GM12878 (cell line): Measurements from ENCODE around the gene YES1. TPM values are rescaled to one million over a fixed set of nuclear protein-coding genes. Genes with fewer than 3 reads are reported as not detected.

Experiments used
- HDAC6 ChIP-seq: fragments of 200-600 bp; sonication (generic); IDR thresholded peaks from one replicate; pipeline ENCODE4 v1.8.0; 2017; ENCODE audit warnings: antibody characterized with exemption; ENCODE audit not compliant: unreplicated experiment
- YBX1 ChIP-seq: fragments of 450-650 bp; IDR thresholded peaks from 2 replicates; pipeline ENCODE4 v1.6.1; 2016; ENCODE audit warnings: antibody characterized with exemption
- polyA plus RNA-seq, 11 experiments: library from polyadenylated mRNA; depleted of rRNA in 4 of 11; unstranded in 6 of 11; stranded (reverse) in 5 of 11; fragments of >200 nt; fragmentation: Nextera tagmentation in 4 of 11; fragmentation: Illumina TruSeq in 1 of 11; extraction: Ambion mirVana in 4 of 11; extraction: Trizol in 1 of 11; gene quantifications; 1 replicate in 1 of 11; 2 replicates in 10 of 11; pipeline versions ENCODE4 v1.2.1 to v1.2.3, GENCODE V29; 2011 to 2016; ENCODE audit warnings: inconsistent platforms in 2 of 11, missing spikeins in 2 of 11, low read depth in 1 of 11
- total RNA-seq, 4 experiments: library from RNA; depleted of rRNA in 3 of 4; stranded (reverse); fragments of >200 nt in 3 of 4; fragmentation: Illumina TruSeq in 1 of 4; extraction: Trizol in 1 of 4; gene quantifications; 2 replicates each; pipeline versions ENCODE4 v1.2.1 to v1.2.3, GENCODE V29; 2013 to 2021
- TF ChIP-seq, protein P1 (sequence below): fragments of 450-650 bp; formaldehyde crosslinking; IDR thresholded peaks from 2 replicates; pipeline ENCODE4 v1.4.0; 2022; ENCODE audit warnings: mild to moderate bottlenecking, moderate library complexity
- TF ChIP-seq, protein P2 (sequence below): fragments of 450-650 bp; IDR thresholded peaks from 2 replicates; pipeline ENCODE4 v1.6.1; 2017; ENCODE audit warnings: mild to moderate bottlenecking, moderate library complexity

Gene YES1
- total and polyA plus RNA-seq, 10 of the 15 experiments (the other 5 are each of a cell fraction or from before 2014, with no cell fraction given), result 2.3 to 7.9 (median 5.8) TPM

DNA sequence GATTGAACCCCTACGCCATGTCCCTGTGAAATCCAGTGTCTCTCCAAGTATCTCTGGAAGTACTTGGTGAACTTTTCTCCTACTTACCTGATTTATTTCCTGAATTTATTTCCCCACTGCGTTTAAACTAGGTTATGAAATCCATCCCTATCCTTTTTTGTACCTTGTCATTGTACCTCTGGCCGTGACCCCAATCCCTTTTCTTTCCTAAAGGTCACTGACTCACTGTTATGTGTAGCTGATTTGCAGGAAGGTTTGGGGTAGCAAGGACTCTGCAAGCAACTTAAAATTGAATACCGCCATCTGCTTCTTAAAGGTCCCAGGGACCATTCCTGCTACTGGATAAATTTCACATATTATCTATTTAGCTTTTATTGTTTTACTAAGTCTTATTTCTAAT lies 95.0 kb downstream of the YES1 start (continued):
- TF ChIP-seq, protein P1, sequence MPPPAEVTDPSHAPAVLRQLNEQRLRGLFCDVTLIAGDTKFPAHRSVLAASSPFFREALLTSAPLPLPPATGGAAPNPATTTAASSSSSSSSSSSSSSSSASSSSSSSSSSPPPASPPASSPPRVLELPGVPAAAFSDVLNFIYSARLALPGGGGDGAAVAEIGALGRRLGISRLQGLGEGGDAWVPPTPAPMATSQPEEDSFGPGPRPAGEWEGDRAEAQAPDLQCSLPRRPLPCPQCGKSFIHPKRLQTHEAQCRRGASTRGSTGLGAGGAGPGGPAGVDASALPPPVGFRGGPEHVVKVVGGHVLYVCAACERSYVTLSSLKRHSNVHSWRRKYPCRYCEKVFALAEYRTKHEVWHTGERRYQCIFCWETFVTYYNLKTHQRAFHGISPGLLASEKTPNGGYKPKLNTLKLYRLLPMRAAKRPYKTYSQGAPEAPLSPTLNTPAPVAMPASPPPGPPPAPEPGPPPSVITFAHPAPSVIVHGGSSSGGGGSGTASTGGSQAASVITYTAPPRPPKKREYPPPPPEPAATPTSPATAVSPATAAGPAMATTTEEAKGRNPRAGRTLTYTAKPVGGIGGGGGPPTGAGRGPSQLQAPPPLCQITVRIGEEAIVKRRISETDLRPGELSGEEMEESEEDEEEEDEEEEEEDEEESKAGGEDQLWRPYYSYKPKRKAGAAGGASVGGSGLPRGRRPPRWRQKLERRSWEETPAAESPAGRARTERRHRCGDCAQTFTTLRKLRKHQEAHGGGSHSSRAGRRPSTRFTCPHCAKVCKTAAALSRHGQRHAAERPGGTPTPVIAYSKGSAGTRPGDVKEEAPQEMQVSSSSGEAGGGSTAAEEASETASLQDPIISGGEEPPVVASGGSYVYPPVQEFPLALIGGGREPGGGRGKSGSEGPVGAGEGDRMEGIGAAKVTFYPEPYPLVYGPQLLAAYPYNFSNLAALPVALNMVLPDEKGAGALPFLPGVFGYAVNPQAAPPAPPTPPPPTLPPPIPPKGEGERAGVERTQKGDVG (CRISPR knock-in tag), result no peak
- TF ChIP-seq, protein P2, sequence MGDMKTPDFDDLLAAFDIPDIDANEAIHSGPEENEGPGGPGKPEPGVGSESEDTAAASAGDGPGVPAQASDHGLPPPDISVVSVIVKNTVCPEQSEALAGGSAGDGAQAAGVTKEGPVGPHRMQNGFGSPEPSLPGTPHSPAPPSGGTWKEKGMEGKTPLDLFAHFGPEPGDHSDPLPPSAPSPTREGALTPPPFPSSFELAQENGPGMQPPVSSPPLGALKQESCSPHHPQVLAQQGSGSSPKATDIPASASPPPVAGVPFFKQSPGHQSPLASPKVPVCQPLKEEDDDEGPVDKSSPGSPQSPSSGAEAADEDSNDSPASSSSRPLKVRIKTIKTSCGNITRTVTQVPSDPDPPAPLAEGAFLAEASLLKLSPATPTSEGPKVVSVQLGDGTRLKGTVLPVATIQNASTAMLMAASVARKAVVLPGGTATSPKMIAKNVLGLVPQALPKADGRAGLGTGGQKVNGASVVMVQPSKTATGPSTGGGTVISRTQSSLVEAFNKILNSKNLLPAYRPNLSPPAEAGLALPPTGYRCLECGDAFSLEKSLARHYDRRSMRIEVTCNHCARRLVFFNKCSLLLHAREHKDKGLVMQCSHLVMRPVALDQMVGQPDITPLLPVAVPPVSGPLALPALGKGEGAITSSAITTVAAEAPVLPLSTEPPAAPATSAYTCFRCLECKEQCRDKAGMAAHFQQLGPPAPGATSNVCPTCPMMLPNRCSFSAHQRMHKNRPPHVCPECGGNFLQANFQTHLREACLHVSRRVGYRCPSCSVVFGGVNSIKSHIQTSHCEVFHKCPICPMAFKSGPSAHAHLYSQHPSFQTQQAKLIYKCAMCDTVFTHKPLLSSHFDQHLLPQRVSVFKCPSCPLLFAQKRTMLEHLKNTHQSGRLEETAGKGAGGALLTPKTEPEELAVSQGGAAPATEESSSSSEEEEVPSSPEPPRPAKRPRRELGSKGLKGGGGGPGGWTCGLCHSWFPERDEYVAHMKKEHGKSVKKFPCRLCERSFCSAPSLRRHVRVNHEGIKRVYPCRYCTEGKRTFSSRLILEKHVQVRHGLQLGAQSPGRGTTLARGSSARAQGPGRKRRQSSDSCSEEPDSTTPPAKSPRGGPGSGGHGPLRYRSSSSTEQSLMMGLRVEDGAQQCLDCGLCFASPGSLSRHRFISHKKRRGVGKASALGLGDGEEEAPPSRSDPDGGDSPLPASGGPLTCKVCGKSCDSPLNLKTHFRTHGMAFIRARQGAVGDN, result no peak
- TF ChIP-seq HDAC6, result no peak
- TF ChIP-seq YBX1, result no peak
